IPS-18c (cell line): ENCODE results near the gene RNF7.

Experiments
- H3K4me3 ChIP-seq: 2 replicates; pipeline ENCODE4 v1.7.0; 2013; ENCODE audit warnings: low read depth, mild to moderate bottlenecking, low read length, moderate library complexity; ENCODE audit not compliant: insufficient read depth
- H3K9me3 ChIP-seq: one replicate; pipeline ENCODE4 v1.6.1; 2013; ENCODE audit warnings: mild to moderate bottlenecking, low read length, moderate library complexity; ENCODE audit not compliant: control insufficient read depth, insufficient read depth

The RNF7 gene

DNA sequence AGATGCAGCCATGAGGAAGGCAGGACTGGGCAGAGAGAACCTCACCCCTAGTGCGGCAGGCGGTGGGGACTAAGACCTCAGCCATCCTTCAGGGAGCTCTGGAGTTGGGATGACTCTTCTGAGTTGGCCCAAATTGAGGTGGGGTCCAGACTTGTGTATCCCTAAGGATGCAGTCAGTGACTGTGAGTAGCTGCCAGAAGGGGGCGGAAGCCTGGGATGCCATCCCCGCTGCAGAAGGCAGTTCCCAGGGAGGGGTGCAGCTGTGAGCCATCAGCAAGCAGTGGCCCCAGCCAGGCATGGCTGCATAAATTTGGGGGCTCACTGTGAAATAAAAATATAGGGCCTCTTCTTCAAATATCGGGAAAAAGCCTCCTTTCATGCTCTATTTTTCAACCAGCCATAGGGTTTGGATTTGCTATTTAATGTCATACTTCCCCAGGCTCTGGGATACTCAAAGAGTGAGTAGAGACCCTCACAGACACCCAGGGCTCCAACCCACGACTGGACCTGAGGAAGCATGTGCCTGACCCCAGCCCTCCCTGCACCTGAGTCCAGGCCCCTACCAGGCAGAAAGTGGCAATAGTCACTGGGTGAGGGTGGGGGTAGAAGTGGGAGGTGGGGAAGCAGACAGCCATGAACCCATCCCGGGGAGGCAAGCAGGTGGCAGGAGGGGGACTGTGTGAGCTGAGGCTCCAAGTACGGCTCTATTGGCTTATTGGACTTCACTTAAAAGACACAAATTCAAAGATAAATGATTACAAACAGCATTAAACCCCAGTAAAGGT lies 55.6 kb downstream of the RNF7 start:
- Histone ChIP-seq H3K4me3 (no peak overlapping the region), H3K9me3 (peaks cover 2% of the 10 kb centered on the region)

DNA sequence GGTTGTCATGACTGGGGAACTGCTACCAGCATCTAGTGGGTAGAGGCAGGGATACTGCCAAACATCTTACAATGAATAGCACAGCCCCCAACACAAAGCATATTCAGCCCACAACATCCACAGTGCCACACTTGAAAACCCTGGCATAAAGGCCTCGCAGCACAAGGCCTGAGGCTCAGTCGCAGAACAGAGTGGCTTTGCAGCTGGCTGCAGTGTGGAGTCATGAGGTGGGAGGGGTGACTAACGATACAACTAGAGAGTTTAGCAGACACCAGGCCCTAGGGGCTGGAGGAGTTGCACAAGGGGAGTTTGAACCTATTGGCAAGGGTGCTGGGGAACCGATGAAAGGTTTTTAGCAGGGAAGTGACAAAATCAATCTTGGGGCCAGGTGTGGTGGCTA lies 57.2 kb downstream of the RNF7 start:
- H3K9me3 ChIP-seq = peaks cover 2% of the 10 kb centered on the region
- H3K4me3 ChIP-seq = no peak overlapping the region

DNA sequence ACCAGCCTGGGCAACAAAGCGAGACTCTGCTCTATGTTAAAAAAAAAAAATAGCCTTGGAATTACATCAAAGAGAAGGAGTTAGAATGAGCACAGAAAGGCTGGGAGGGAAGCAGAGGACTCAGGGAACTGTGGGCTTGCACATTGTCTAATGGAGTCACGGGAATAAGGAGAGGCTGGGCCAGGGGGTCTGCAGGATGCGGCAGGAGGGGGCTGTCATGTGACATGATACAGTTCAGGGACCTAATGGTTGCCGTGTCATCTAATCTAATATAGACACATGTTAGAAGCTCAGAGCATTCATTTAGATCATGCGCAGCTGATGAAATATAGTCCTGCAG lies 57.6 kb downstream of the RNF7 start:
- Histone ChIP-seq H3K9me3 (peaks cover 2% of the 10 kb centered on the region), H3K4me3 (no peak overlapping the region)

DNA sequence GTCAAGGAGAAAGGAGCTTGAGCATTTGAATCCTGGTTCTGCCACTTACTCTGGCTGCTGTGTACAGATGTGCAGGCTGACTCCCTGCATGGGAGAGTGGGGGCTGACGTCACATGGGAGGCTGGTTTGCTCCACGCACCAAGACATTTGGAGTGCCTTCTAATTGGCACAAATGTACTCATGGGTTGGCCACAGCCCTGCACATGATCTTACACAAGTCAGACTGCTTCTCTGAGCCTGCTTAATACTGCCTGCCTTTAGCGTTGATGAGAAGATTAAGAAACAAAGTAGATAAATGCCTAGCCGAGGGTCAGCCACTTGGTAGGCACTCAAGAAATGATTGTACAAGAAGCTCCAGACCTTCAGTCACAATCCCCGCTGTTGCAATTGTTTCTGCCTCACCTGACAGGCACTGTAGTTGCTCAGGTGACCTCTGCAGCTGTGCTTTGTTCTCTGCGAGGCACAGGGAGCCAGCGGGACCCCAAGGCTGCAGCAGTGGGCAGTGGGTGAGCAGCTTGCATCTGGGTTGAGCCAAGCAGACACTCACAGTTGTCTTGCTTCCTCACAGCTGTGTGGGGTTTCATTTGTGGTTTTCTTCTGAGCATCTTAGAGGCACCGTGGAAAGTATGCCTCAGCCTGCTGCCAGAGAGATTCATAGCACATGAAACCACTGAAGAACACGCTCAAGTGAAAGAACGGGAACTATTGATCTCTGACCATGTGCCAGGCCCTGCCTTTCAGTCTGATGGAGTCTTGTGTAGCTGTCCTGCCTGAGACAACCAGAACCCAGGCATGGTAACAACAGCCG lies 58.2 kb downstream of the RNF7 start:
- Histone ChIP-seq H3K4me3 (no peak overlapping the region), H3K9me3 (peaks cover 2% of the 10 kb centered on the region)
